PC-9 (cell line): Measurements from ENCODE around the gene NR5A1.

ENCODE experiments used
- EZH2 ChIP-seq: fragments of 200-600 bp; sonication (generic); IDR thresholded peaks from 2 replicates; pipeline ENCODE4 v1.8.0; 2017; ENCODE audit warnings: antibody characterized with exemption, low read depth
- TF ChIP-seq, protein P1 (sequence below): fragments of 200-600 bp; sonication (generic); conservative IDR thresholded peaks from 2 replicates; pipeline ENCODE4 v1.6.1; 2017; ENCODE audit warnings: mixed run types, antibody characterized with exemption, mild to moderate bottlenecking, moderate library complexity

DNA sequence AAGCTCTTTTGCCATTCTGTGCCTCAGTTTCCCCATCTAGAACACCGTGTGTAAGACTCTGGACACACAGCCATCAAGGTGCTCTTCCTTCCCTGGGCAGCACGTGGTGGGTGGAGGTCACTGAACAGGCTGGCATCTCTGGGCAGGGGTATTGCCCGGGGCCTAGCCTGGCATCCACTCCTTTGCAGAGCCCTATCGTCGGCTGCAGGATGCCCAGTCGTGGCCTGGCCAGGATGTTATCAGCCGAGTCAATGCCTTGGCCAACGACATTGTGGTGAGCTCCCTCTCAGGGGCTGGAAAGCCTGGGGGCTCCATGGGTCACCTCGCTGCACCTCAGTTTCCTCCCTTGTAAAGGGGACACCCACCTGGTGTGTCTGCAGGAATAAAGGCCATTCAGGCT, 52.9 kb downstream of the NR5A1 start:
- TF ChIP-seq, protein P1, sequence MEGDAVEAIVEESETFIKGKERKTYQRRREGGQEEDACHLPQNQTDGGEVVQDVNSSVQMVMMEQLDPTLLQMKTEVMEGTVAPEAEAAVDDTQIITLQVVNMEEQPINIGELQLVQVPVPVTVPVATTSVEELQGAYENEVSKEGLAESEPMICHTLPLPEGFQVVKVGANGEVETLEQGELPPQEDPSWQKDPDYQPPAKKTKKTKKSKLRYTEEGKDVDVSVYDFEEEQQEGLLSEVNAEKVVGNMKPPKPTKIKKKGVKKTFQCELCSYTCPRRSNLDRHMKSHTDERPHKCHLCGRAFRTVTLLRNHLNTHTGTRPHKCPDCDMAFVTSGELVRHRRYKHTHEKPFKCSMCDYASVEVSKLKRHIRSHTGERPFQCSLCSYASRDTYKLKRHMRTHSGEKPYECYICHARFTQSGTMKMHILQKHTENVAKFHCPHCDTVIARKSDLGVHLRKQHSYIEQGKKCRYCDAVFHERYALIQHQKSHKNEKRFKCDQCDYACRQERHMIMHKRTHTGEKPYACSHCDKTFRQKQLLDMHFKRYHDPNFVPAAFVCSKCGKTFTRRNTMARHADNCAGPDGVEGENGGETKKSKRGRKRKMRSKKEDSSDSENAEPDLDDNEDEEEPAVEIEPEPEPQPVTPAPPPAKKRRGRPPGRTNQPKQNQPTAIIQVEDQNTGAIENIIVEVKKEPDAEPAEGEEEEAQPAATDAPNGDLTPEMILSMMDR, result no peak
- TF ChIP-seq EZH2, result no peak
